ENCODE measurements around the gene LIX1L. TPM values are rescaled to one million over a fixed set of nuclear protein-coding genes. Genes with fewer than 3 reads are reported as not detected.

Gene LIX1L
- total RNA-seq, 1 donor from 2014 or later: 13.6 TPM

GRCh38 chr1:145897969-145898368 is 59.8 kb downstream of the LIX1L start:
- Mint-ChIP-seq H3K36me3 (no peaks in the 10 kb centered on the region), H3K27ac (no peak overlapping the region), H3K4me1 (peaks cover 25% of the 10 kb centered on the region), H3K4me3 (peak overlapping the region; percentile 1), H3K9me3 (no peaks in the 10 kb centered on the region), H3K27me3 (ENCODE audit: insufficient read depth, low read depth) (peaks cover 22% of the 10 kb centered on the region)
- H3K36me3 ChIP-seq: no peaks in the 10 kb centered on the region
- H3K9me3 ChIP-seq (ENCODE audit: low read depth): no peaks in the 10 kb centered on the region
- no peak overlapping the region for H3K4me3 ChIP-seq
- TF ChIP-seq EZH2phosphoT487 (IDR thresholded peaks at IDR 0.05): no peak
- TF ChIP-seq, protein P1, sequence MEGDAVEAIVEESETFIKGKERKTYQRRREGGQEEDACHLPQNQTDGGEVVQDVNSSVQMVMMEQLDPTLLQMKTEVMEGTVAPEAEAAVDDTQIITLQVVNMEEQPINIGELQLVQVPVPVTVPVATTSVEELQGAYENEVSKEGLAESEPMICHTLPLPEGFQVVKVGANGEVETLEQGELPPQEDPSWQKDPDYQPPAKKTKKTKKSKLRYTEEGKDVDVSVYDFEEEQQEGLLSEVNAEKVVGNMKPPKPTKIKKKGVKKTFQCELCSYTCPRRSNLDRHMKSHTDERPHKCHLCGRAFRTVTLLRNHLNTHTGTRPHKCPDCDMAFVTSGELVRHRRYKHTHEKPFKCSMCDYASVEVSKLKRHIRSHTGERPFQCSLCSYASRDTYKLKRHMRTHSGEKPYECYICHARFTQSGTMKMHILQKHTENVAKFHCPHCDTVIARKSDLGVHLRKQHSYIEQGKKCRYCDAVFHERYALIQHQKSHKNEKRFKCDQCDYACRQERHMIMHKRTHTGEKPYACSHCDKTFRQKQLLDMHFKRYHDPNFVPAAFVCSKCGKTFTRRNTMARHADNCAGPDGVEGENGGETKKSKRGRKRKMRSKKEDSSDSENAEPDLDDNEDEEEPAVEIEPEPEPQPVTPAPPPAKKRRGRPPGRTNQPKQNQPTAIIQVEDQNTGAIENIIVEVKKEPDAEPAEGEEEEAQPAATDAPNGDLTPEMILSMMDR (IDR thresholded peaks at IDR 0.05): no peak
- TF ChIP-seq EZH2 (IDR thresholded peaks at IDR 0.05): no peak
- H3K27me3 ChIP-seq: no peaks in the 10 kb centered on the region
- H2AFZ ChIP-seq (replicated peaks): no peak overlapping the region
- no peak overlapping the region for H3K4me2 ChIP-seq
- no peaks in the 10 kb centered on the region for H3F3A ChIP-seq (ENCODE audit: low read depth)
- no peak overlapping the region for H3K27ac ChIP-seq
- DNase-seq (ENCODE audit: low spot score): no peak
- no peaks in the 10 kb centered on the region for H4K20me1 ChIP-seq (ENCODE audit: low read depth)
- H3K4me1 ChIP-seq: no peaks in the 10 kb centered on the region
- no peak overlapping the region for H3K9ac ChIP-seq
- no peaks in the 10 kb centered on the region for H3K79me2 ChIP-seq (ENCODE audit: low read depth)

- H4K20me1 ChIP-seq (ENCODE audit: low read depth): no peaks in the 10 kb centered on the region
- H3F3A ChIP-seq (ENCODE audit: low read depth): no peaks in the 10 kb centered on the region
- no peaks in the 10 kb centered on the region for H3K9me3 ChIP-seq (ENCODE audit: low read depth)
- H2AFZ ChIP-seq (replicated peaks): no peak overlapping the region
- Mint-ChIP-seq H3K36me3 (no peaks in the 10 kb centered on the region), H3K27me3 (ENCODE audit: insufficient read depth, low read depth) (peaks cover 16% of the 10 kb centered on the region), H3K9me3 (no peaks in the 10 kb centered on the region), H3K4me3 (no peak overlapping the region), H3K4me1 (peaks cover 34% of the 10 kb centered on the region), H3K27ac (no peak overlapping the region)
- H3K79me2 ChIP-seq (ENCODE audit: low read depth): no peaks in the 10 kb centered on the region
- peaks cover 7% of the 10 kb centered on the region for H3K4me1 ChIP-seq
- H3K9ac ChIP-seq: no peak overlapping the region
- H3K4me3 ChIP-seq: no peak overlapping the region
- H3K27ac ChIP-seq: no peak overlapping the region
- H3K27me3 ChIP-seq: no peaks in the 10 kb centered on the region
- TF ChIP-seq EZH2phosphoT487 (IDR thresholded peaks at IDR 0.05) (no peak), EZH2 (IDR thresholded peaks at IDR 0.05) (no peak)
- TF ChIP-seq, protein P1 (IDR thresholded peaks at IDR 0.05): no peak
- no peak for DNase-seq (ENCODE audit: low spot score)
- no peaks in the 10 kb centered on the region for H3K36me3 ChIP-seq
- H3K4me2 ChIP-seq: no peak overlapping the region
These were observed 62.3 kb downstream of the LIX1L start for GRCh38 chr1:145895471-145895870.

- Mint-ChIP-seq H3K36me3 (no peaks in the 10 kb centered on the region), H3K4me3 (no peak overlapping the region), H3K4me1 (peaks cover 25% of the 10 kb centered on the region), H3K27ac (no peak overlapping the region), H3K27me3 (ENCODE audit: insufficient read depth, low read depth) (peaks cover 10% of the 10 kb centered on the region), H3K9me3 (no peaks in the 10 kb centered on the region)
- H3F3A ChIP-seq (ENCODE audit: low read depth): no peaks in the 10 kb centered on the region
- H3K9me3 ChIP-seq (ENCODE audit: low read depth): no peaks in the 10 kb centered on the region
- DNase-seq (ENCODE audit: low spot score): no peak
- H3K4me1 ChIP-seq: peaks cover 7% of the 10 kb centered on the region
- no peak overlapping the region for H3K4me2 ChIP-seq
- H3K27me3 ChIP-seq: no peaks in the 10 kb centered on the region
- TF ChIP-seq EZH2phosphoT487 (IDR thresholded peaks at IDR 0.05) (no peak), EZH2 (IDR thresholded peaks at IDR 0.05) (no peak)
- TF ChIP-seq, protein P1 (IDR thresholded peaks at IDR 0.05): no peak
- H3K36me3 ChIP-seq: no peaks in the 10 kb centered on the region
- no peaks in the 10 kb centered on the region for H4K20me1 ChIP-seq (ENCODE audit: low read depth)
- no peak overlapping the region for H3K9ac ChIP-seq
- H3K4me3 ChIP-seq: no peak overlapping the region
- no peak overlapping the region for H3K27ac ChIP-seq
- H2AFZ ChIP-seq (replicated peaks): no peak overlapping the region
- no peaks in the 10 kb centered on the region for H3K79me2 ChIP-seq (ENCODE audit: low read depth)
These were observed 64.3 kb downstream of the LIX1L start for GRCh38 chr1:145893306-145894055.
